HepG2 (cell line): ENCODE results near the gene PTPN2.

Experiments
- CEBPB ChIP-seq: IDR thresholded peaks from 2 replicates; pipeline ENCODE4 v1.6.1; 2011; ENCODE audit warnings: low read depth, low read length, improper control_type of control experiment, borderline replicate concordance
- SMARCE1 ChIP-seq: fragments of 450-650 bp; IDR thresholded peaks from 2 replicates; pipeline ENCODE4 v1.6.1; 2017; ENCODE audit warnings: borderline replicate concordance
- ZNF232 ChIP-seq: sonication (generic); formaldehyde crosslinking; IDR thresholded peaks from 2 replicates; pipeline ENCODE4 v1.4.0; 2020; ENCODE audit warnings: missing genetic modification reagents, borderline replicate concordance
- TF ChIP-seq, protein P1 (sequence below): sonication (generic); formaldehyde crosslinking; IDR thresholded peaks from 2 replicates; pipeline ENCODE4 v1.4.0; 2020; ENCODE audit warnings: missing genetic modification reagents
- TF ChIP-seq, protein P2 (sequence below): sonication (generic); formaldehyde crosslinking; IDR thresholded peaks from 2 replicates; pipeline ENCODE4 v1.4.0; 2020; ENCODE audit warnings: missing genetic modification reagents

DNA sequence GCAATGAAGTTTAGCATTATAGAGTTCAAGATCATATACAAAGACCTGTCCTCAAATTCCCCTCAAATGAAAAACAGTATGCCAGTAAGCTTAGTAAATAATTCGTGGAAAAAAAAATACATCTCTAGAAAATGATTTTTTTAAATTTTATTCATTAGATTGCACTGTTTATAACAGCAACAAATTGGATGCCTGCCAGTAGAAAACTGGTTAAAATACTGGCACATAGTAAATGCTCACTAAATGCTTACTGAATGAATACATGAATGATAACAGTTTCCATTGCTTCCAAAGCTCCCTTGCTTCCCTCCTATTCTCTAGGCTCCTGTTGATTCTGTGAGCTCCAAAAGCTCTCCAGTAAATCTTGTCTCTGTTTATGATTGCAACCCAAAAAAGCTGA is 38.2 kb upstream of the PTPN2 start:
- TF ChIP-seq ZNF232 (CRISPR knock-in tag) (no peak), SMARCE1 (no peak), CEBPB (no peak)
- TF ChIP-seq, protein P1, sequence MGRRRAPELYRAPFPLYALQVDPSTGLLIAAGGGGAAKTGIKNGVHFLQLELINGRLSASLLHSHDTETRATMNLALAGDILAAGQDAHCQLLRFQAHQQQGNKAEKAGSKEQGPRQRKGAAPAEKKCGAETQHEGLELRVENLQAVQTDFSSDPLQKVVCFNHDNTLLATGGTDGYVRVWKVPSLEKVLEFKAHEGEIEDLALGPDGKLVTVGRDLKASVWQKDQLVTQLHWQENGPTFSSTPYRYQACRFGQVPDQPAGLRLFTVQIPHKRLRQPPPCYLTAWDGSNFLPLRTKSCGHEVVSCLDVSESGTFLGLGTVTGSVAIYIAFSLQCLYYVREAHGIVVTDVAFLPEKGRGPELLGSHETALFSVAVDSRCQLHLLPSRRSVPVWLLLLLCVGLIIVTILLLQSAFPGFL (CRISPR knock-in tag), result no peak
- TF ChIP-seq, protein P2, sequence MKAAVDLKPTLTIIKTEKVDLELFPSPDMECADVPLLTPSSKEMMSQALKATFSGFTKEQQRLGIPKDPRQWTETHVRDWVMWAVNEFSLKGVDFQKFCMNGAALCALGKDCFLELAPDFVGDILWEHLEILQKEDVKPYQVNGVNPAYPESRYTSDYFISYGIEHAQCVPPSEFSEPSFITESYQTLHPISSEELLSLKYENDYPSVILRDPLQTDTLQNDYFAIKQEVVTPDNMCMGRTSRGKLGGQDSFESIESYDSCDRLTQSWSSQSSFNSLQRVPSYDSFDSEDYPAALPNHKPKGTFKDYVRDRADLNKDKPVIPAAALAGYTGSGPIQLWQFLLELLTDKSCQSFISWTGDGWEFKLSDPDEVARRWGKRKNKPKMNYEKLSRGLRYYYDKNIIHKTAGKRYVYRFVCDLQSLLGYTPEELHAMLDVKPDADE, result no peak
